NOMO-1 treated with dmso at 0.1 percent for 144 hours (cell line): ENCODE data around the gene RASGRF2.
"Not testable (repeated sequence)": the region's sequence is repeated elsewhere in the genome, so short reads cannot be mapped to it uniquely, and the experiment has no call there.

ENCODE experiments used
- DNase-seq: peaks from one replicate; lab custom pipeline; 2025; ENCODE audit not compliant: unreplicated experiment; lab: John Stamatoyannopoulos, UW

Gene RASGRF2

GRCh38 chr5:81068635-81069034, 108.5 kb downstream of the RASGRF2 start:
- DNase-seq: no peak

- no peak for DNase-seq
These were observed 109.8 kb downstream of the RASGRF2 start for GRCh38 chr5:81069990-81070389.

- no peak for DNase-seq
These were observed 110.5 kb downstream of the RASGRF2 start for GRCh38 chr5:81070571-81071255.

- DNase-seq: no peak
These were observed 114.9 kb downstream of the RASGRF2 start for GRCh38 chr5:81075041-81075440.

- no peak for DNase-seq
These were observed 116.9 kb downstream of the RASGRF2 start for GRCh38 chr5:81077105-81077504.

GRCh38 chr5:81078930-81079329, 118.8 kb downstream of the RASGRF2 start:
- no peak for DNase-seq

GRCh38 chr5:81080809-81081460, 120.8 kb downstream of the RASGRF2 start:
- DNase-seq: no peak

- no peak for DNase-seq
These were observed 121.3 kb downstream of the RASGRF2 start for GRCh38 chr5:81081461-81081835.

GRCh38 chr5:81086881-81087281, 126.7 kb downstream of the RASGRF2 start:
- DNase-seq: no peak

GRCh38 chr5:81091199-81091598, 131.0 kb downstream of the RASGRF2 start:
- no peak for DNase-seq

GRCh38 chr5:81093536-81094196, 133.5 kb downstream of the RASGRF2 start:
- DNase-seq: no peak

- DNase-seq: no peak
These were observed 135.7 kb downstream of the RASGRF2 start for GRCh38 chr5:81095835-81096234.

- DNase-seq: no peak
These were observed 137.6 kb downstream of the RASGRF2 start for GRCh38 chr5:81097713-81098112.

GRCh38 chr5:81105261-81105877, 145.2 kb downstream of the RASGRF2 start:
- no peak for DNase-seq

GRCh38 chr5:81115261-81115660, 155.1 kb downstream of the RASGRF2 start:
- DNase-seq: no peak

- no peak for DNase-seq
These were observed 157.4 kb downstream of the RASGRF2 start for GRCh38 chr5:81117566-81117965.

- no peak for DNase-seq
These were observed 161.1 kb downstream of the RASGRF2 start for GRCh38 chr5:81121273-81121672.

- no peak for DNase-seq
These were observed 161.9 kb downstream of the RASGRF2 start for GRCh38 chr5:81121836-81122630.

- DNase-seq: not testable (repeated sequence)
These were observed 164.5 kb downstream of the RASGRF2 start for GRCh38 chr5:81124689-81125088.

- peak; percentile 64 for DNase-seq
These were observed 165.8 kb downstream of the RASGRF2 start for GRCh38 chr5:81125959-81126358.

- no peak for DNase-seq
These were observed 168.3 kb downstream of the RASGRF2 start for GRCh38 chr5:81128416-81128815.
